ENCODE results near the gene UPF1.

The UPF1 gene

GRCh38 chr19:18857223-18857622 lies 25.5 kb downstream of the UPF1 start:
- no peak for DNase-seq (ENCODE audit: low spot score)

GRCh38 chr19:18858906-18859646 lies 27.3 kb downstream of the UPF1 start:
- no peak for DNase-seq (ENCODE audit: low spot score)

DNA sequence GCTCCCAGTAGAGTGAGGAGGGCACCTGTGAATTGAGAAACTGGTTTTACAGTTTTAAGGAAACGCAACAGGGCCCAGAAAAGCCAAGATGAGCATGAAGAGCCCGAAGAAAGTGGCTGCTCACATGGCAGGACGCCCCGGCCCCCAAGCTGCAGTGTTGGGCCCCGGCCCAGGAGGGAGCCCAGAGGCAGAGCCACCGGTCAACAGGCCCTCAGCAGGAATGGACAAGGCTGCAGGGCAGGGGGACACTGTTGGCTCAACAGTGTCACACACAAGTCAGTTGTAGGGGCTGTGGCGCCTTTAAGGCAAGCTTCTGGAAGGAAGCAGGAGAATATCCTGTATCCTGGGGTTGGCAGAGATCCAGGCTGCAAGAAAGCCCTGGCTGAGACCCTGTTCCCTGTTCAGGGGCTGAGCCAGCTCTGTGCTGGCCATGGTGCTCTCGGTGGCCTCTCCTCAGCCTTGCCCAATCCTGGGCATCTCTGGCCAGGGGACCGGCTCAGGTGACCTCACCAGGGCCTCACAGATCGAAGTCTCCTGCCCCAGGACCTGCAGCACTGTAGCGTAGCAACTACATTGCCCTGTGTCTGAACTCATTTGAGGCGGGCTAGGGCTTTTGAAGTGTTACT lies 28.0 kb downstream of the UPF1 start:
- DNase-seq (ENCODE audit: low spot score) = no peak

GRCh38 chr19:18860302-18860700 lies 28.5 kb downstream of the UPF1 start:
- DNase-seq (ENCODE audit: low spot score) = no peak

GRCh38 chr19:18860725-18861124 lies 29.0 kb downstream of the UPF1 start:
- no peak for DNase-seq (ENCODE audit: low spot score)

GRCh38 chr19:18861235-18861634 lies 29.5 kb downstream of the UPF1 start:
- peak; percentile 55 for DNase-seq (ENCODE audit: low spot score)

- no peak for DNase-seq (ENCODE audit: low spot score)
These were observed 30.2 kb downstream of the UPF1 start for GRCh38 chr19:18861917-18862316.

DNA sequence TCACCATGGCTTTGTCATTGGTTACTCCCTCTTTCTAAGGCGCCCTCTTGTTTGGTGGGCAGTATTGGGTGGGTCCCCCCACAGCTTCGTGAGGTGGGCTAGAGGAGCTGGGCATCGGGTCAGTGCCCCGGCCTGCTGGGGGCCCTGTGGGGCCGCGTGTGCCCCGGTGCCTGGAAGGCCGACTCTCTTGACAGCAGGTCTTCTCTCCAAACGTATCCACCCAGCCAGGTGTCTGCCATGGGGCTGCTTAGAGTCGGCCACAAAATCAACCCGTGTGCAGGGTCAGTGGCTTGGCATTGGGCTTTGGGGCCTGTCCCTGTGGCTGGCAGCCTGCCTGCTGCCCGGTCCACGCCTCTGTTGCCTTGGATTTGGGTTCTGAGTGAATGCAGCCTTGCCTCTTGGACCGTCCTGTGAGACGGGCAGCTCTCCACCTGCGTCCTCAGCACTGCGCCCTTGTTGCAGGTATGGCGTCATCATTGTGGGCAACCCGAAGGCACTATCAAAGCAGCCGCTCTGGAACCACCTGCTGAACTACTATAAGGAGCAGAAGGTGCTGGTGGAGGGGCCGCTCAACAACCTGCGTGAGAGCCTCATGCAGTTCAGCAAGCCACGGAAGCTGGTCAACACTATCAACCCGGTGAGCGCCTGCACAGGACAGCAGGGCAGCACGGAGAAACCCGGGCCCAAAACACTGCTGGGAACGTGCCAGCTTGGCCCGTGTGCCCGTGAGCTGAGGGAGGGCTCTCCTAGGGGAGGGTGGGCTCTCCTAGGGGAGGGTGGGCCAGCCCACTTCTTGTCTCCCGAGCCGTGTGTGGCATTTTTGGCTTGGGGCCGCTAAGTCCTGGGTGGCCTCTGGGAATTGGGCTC lies 31.4 kb downstream of the UPF1 start:
- DNase-seq (ENCODE audit: low spot score) = no peak

DNA sequence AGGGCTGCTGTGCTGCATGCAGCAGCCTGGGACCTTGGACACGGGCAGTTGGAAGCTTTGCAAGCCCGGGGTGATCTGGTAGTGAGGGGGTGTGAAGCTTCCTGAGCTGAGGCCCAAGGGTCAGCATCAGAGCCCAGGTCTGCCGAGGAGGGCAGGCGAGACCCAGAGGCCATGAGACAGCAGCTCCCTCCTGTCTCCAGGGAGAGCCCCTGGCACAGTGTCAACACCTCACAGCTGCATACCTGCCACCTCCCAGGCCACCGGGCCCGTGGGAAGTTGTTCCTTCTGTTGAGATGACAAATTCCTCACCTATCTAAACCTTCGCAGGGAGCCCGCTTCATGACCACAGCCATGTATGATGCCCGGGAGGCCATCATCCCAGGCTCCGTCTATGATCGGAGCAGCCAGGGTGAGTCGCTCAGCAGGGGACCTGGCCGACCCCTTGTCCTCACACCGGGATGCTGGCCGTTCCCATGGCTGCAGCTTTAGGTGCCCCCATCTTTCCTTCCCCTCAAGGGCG lies 32.1 kb downstream of the UPF1 start:
- DNase-seq (ENCODE audit: low spot score) = no peak

DNA sequence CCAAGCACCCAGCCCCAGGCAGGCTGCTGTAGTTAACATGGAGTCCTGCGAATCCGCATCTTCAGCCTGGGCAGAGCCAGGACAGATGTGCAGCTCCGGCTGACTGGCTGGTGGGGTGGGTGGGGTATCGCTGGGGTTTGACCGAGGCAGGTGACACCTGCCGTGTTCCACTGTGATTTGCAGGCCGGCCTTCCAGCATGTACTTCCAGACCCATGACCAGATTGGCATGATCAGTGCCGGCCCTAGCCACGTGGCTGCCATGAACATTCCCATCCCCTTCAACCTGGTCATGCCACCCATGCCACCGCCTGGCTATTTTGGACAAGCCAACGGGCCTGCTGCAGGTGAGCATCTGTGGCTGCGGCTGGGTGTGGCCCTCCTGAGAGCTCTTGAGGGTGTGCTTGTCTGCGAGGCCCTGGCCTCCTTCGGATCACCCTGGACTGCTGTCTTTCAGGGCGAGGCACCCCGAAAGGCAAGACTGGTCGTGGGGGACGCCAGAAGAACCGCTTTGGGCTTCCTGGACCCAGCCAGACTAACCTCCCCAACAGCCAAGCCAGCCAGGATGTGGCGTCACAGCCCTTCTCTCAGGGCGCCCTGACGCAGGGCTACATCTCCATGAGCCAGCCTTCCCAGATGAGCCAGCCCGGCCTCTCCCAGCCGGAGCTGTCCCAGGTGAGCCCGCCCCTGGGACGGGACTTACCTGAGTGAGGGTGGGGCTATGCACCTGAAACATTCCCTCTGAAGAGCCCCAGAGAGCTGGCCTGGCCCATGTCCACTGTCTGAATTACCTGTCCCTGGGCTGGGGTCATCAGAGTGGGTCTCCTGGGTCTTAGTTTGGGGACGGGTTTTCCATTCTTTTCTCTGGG lies 33.6 kb downstream of the UPF1 start:
- DNase-seq (ENCODE audit: low spot score) = no peak

GRCh38 chr19:18865973-18866799 lies 34.4 kb downstream of the UPF1 start:
- peak; percentile 68 for DNase-seq (ENCODE audit: low spot score)

DNA sequence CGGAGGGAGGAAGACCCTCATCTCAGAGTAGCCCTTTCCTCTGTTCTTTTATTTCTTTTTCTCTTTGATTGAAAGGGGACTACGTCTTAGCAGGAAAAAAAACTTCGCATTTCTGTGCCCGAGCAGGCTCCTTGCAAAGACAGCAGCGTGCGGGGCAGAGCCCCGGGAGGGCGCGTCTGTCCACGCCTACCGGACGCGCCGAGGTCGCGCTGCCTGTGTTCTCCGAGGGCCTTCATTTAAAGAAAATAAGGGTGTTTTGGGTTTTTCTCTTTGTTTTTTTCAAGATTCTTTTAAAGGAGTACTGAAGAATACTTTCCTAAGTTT lies 35.0 kb downstream of the UPF1 start:
- DNase-seq (ENCODE audit: low spot score) = no peak

DNA sequence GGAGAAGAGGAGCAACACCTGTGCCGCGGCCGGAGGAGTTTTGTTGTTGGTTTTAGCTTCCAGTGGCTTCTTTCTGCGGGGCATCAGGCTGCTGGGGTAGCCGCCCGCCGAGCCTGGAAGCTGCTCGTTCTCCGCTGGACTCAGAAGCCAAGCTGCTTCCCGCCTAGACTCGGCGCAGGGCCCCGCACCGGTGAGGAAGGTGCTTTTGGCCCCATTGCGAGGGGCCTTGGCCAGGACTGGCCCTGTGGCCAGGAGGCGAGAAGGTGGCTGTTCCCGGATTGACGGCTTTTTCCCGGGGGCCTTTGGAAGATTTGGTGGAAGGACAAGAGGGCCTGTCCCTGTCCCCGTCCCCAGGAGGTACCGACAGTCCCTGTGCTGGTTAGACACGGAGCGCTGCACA lies 35.4 kb downstream of the UPF1 start:
- no peak for DNase-seq (ENCODE audit: low spot score)

DNA sequence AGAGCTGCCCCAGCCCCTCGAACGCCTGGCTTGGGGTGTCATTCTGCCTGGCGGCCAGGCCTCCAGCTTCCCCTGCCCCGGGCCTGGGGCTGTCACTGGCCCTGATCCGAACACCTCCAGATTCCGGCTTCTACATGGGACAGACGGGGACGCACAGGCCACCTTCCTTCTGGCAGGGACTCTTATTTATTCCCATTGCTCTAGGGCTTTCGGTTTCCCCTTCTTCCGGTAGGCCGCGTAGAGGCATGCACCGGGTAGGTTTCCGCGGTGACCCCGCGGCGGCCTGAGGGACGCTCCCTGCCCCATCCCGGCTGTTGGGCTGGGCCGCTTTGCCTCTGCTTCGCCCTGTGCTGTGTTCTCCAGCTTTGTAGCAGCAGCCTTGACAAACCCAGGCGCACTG lies 36.0 kb downstream of the UPF1 start:
- DNase-seq (ENCODE audit: low spot score) = no peak

- no peak for DNase-seq (ENCODE audit: low spot score)
These were observed 36.7 kb downstream of the UPF1 start for GRCh38 chr19:18868380-18869022.

- DNase-seq (ENCODE audit: low spot score) = no peak
These were observed 37.4 kb downstream of the UPF1 start for GRCh38 chr19:18869023-18869618.

DNA sequence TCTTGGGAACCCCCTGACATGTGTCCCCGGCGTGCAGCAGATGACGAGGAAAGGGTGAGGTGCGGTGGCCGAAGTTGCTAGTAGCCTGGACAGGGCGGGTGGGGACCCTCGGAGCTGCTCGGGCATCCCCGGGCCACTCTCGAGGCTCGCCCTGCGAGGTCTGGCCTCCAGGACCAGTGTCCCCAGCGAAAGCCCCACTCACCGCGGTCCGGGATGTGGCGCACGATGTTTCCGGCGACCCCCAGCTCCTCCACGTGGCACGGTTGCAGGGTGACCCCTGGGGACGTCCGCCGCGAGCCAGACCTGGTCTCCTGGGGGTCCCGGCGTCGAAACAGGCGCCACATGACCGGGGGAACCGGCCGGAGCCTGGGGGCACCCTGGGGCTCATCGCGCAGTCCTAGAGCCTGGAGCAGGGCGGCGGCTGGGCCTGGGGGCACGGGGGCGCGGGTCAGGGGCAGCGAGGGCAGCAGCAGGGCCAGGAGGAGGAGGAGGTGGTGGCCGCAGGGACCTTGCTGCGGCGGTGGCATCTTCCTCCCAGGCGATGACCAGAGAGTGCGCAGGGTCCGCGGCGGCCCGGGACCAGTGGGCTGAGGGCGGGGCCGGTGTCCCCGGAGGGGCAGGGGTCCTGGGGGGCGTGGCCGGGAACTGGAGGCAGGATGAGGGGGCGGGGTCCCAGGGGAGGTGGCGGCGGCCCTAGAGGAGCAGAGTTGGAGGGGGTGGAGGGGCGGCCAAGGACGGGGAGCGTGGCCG lies 38.2 kb downstream of the UPF1 start:
- DNase-seq (ENCODE audit: low spot score) = no peak

GRCh38 chr19:18870531-18871172 lies 38.9 kb downstream of the UPF1 start:
- DNase-seq (ENCODE audit: low spot score) = no peak

DNA sequence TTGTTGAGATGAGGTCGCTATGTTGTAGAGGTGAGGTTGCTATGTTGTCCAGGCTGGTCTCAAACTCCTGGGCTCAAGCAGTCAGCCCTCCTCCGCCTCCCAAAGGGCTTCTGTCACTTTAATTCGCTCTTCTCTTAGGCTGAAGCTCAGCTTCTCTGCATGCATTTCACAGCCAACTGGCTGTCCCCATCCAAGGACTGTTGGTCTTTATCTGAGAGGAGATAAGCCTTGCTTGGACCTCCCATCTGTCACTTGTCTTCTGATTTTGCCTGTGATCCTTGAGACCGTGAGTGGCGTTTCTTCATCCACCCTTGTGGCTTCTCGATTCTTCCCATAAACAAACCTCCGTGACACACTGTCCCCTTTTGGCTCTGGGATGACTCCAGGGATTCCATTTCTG lies 39.8 kb downstream of the UPF1 start:
- DNase-seq (ENCODE audit: low spot score) = no peak
